Subcutaneous abdominal adipose tissue (tissue), 5 donors: ENCODE data around the gene CMSS1.

Experiments used
- H3K27ac ChIP-seq: one replicate; pipeline ENCODE4 v1.7.0; 2013; ENCODE audit warnings: low read depth, mild to moderate bottlenecking, inconsistent platforms, low read length, moderate library complexity
- H3K27me3 ChIP-seq, 5 donors: one replicate each; pipeline ENCODE4 v1.7.0; 2013; ENCODE audit warnings: low read length in 5 of 5, inconsistent platforms in 1 of 5; ENCODE audit not compliant: control insufficient read depth in 5 of 5, insufficient read depth in 4 of 5
- H3K36me3 ChIP-seq, 5 donors: one replicate each; pipeline ENCODE4 v1.7.0; 2013; ENCODE audit warnings: low read length in 5 of 5; ENCODE audit not compliant: control insufficient read depth in 5 of 5, insufficient read depth in 5 of 5
- H3K4me1 ChIP-seq, 5 donors: one replicate each; pipeline ENCODE4 v1.7.0; 2013; ENCODE audit warnings: low read length in 5 of 5, mild to moderate bottlenecking in 3 of 5, moderate library complexity in 1 of 5; ENCODE audit not compliant: control insufficient read depth in 5 of 5, insufficient read depth in 5 of 5
- H3K4me3 ChIP-seq, 5 donors: one replicate each; pipeline ENCODE4 v1.7.0; 2013; ENCODE audit warnings: low read length in 5 of 5, low read depth in 1 of 5
- H3K9ac ChIP-seq, 5 donors: one replicate each; pipeline ENCODE4 v1.7.0; 2013; ENCODE audit warnings: low read length in 5 of 5, mild to moderate bottlenecking in 4 of 5, moderate library complexity in 3 of 5
- H3K9me3 ChIP-seq, 5 donors: one replicate each; pipeline ENCODE4 v1.7.0; 2013; ENCODE audit warnings: low read length in 5 of 5; ENCODE audit not compliant: control insufficient read depth in 5 of 5
- donor health status: healthy.
- donor health status: healthy.
- donor health status: healthy.
- donor health status: healthy.
- donor health status: healthy.

CMSS1 gene

GRCh38 chr3:100079328-100079727 lies 261.7 kb downstream of the CMSS1 start:
- H3K9me3 ChIP-seq, result no peaks in the 10 kb centered on the region
- H3K27me3 ChIP-seq, result no peaks in the 10 kb centered on the region
- no peak overlapping the region for H3K4me3 ChIP-seq
- no peak overlapping the region for H3K9ac ChIP-seq
- H3K4me1 ChIP-seq, result peaks cover 0 to 27% (median 15%) of the 10 kb centered on the region in 5 donors
- H3K27ac ChIP-seq, result no peak overlapping the region
- no peaks in the 10 kb centered on the region for H3K36me3 ChIP-seq

- Histone ChIP-seq H3K9me3 (no peaks in the 10 kb centered on the region), H3K4me3 (no peak overlapping the region), H3K27ac (no peak overlapping the region), H3K27me3 (no peaks in the 10 kb centered on the region), H3K4me1 (peaks cover 0 to 15% (median 14%) of the 10 kb centered on the region in 5 donors), H3K9ac (no peak overlapping the region), H3K36me3 (no peaks in the 10 kb centered on the region)
Measured at GRCh38 chr3:100080573-100080972, 262.9 kb downstream of the CMSS1 start.

- no peaks in the 10 kb centered on the region for H3K27me3 ChIP-seq
- no peak overlapping the region for H3K27ac ChIP-seq
- no peaks in the 10 kb centered on the region for H3K36me3 ChIP-seq
- no peak overlapping the region for H3K9ac ChIP-seq
- no peaks in the 10 kb centered on the region for H3K9me3 ChIP-seq
- H3K4me1 ChIP-seq, result peaks cover 0 to 11% (median 10%) of the 10 kb centered on the region in 5 donors
- no peak overlapping the region for H3K4me3 ChIP-seq
Measured at GRCh38 chr3:100081311-100081710, 263.6 kb downstream of the CMSS1 start.

- Histone ChIP-seq H3K4me3 (no peak overlapping the region), H3K9ac (no peak overlapping the region), H3K36me3 (no peaks in the 10 kb centered on the region), H3K27ac (no peak overlapping the region), H3K9me3 (no peaks in the 10 kb centered on the region), H3K27me3 (no peaks in the 10 kb centered on the region), H3K4me1 (peaks cover 0 to 3% (median 2%) of the 10 kb centered on the region in 5 donors)
Measured at GRCh38 chr3:100081986-100082692, 264.5 kb downstream of the CMSS1 start.

- Histone ChIP-seq H3K9ac (no peak overlapping the region), H3K27me3 (no peaks in the 10 kb centered on the region), H3K4me1 (no peaks in the 10 kb centered on the region), H3K27ac (no peak overlapping the region), H3K4me3 (no peak overlapping the region), H3K36me3 (no peaks in the 10 kb centered on the region), H3K9me3 (no peaks in the 10 kb centered on the region)
Measured at GRCh38 chr3:100082714-100083113, 265.1 kb downstream of the CMSS1 start.

- Histone ChIP-seq H3K27ac (no peak overlapping the region), H3K4me3 (no peak overlapping the region), H3K27me3 (no peaks in the 10 kb centered on the region), H3K9ac (no peak overlapping the region), H3K36me3 (no peaks in the 10 kb centered on the region), H3K4me1 (no peaks in the 10 kb centered on the region), H3K9me3 (no peaks in the 10 kb centered on the region)
Measured at GRCh38 chr3:100083209-100083608, 265.5 kb downstream of the CMSS1 start.

- Histone ChIP-seq H3K4me1 (peaks cover 0 to under 1% (median 0%) of the 10 kb centered on the region in 5 donors), H3K9ac (no peak overlapping the region), H3K9me3 (no peaks in the 10 kb centered on the region), H3K4me3 (no peak overlapping the region), H3K27me3 (no peaks in the 10 kb centered on the region), H3K27ac (no peak overlapping the region), H3K36me3 (no peaks in the 10 kb centered on the region)
Measured at GRCh38 chr3:100084100-100084806, 266.6 kb downstream of the CMSS1 start.

GRCh38 chr3:100086401-100086800 lies 268.7 kb downstream of the CMSS1 start:
- no peak overlapping the region for H3K9ac ChIP-seq
- H3K27me3 ChIP-seq, result no peaks in the 10 kb centered on the region
- H3K4me3 ChIP-seq, result no peak overlapping the region
- H3K4me1 ChIP-seq, result peaks cover 0 to 16% (median 11%) of the 10 kb centered on the region in 5 donors
- H3K9me3 ChIP-seq, result no peaks in the 10 kb centered on the region
- H3K27ac ChIP-seq, result no peak overlapping the region
- H3K36me3 ChIP-seq, result no peaks in the 10 kb centered on the region

- Histone ChIP-seq H3K4me1 (peaks cover 0 to 16% (median 11%) of the 10 kb centered on the region in 5 donors), H3K27ac (no peak overlapping the region), H3K27me3 (no peaks in the 10 kb centered on the region), H3K9me3 (no peaks in the 10 kb centered on the region), H3K4me3 (no peak overlapping the region), H3K9ac (no peak overlapping the region), H3K36me3 (no peaks in the 10 kb centered on the region)
Measured at GRCh38 chr3:100087198-100087597, 269.5 kb downstream of the CMSS1 start.

GRCh38 chr3:100088735-100089368 lies 271.2 kb downstream of the CMSS1 start:
- H3K9me3 ChIP-seq, result no peaks in the 10 kb centered on the region
- peaks cover 0 to 16% (median 11%) of the 10 kb centered on the region in 5 donors for H3K4me1 ChIP-seq
- no peak overlapping the region for H3K4me3 ChIP-seq
- H3K27ac ChIP-seq, result no peak overlapping the region
- H3K36me3 ChIP-seq, result no peaks in the 10 kb centered on the region
- H3K27me3 ChIP-seq, result no peaks in the 10 kb centered on the region
- no peak overlapping the region for H3K9ac ChIP-seq
